Psoas muscle (tissue), 8 donors: Measurements from ENCODE around the gene CDH8. TPM values are rescaled to one million over a fixed set of nuclear protein-coding genes. Genes with fewer than 3 reads are reported as not detected.

Experiments
- ATAC-seq, 4 donors: fragments of 200-7000 bp; cut with Tn5 transposase; one replicate each; pipeline ENCODE4 v1.9.1; 2020; ENCODE audit warnings: moderate library complexity in 3 of 4, mild to moderate bottlenecking in 2 of 4
- DNase-seq, 2 donors: peaks; one replicate each; pipeline ENCODE4 v3.0.0-alpha.2; 2020
- H3K27ac ChIP-seq: fragments of 200-600 bp; one replicate; pipeline ENCODE4 v1.8.0; 2022
- H3K27me3 ChIP-seq, 3 donors: fragments of 200-600 bp in 1 of 3; one replicate each; pipeline versions ENCODE4 v1.6.1 to v1.8.0; 2013 to 2022; ENCODE audit warnings: low read length in 2 of 3, mild to moderate bottlenecking in 2 of 3, moderate library complexity in 1 of 3; ENCODE audit not compliant: insufficient read depth in 3 of 3
- H3K36me3 ChIP-seq, 2 donors: fragments of 200-600 bp in 1 of 2; one replicate each; pipeline versions ENCODE4 v1.6.1 to v1.8.0; 2013 to 2022; ENCODE audit warnings: low read depth in 1 of 2, mild to moderate bottlenecking in 1 of 2, moderate library complexity in 1 of 2; ENCODE audit not compliant: insufficient read depth in 1 of 2
- H3K4me1 ChIP-seq: fragments of 200-600 bp; one replicate; pipeline ENCODE4 v1.8.0; 2022
- H3K4me3 ChIP-seq: fragments of 200-600 bp; one replicate; pipeline ENCODE4 v1.8.0; 2022; ENCODE audit warnings: mild to moderate bottlenecking
- H3K9me3 ChIP-seq: fragments of 200-600 bp; one replicate; pipeline ENCODE4 v1.8.0; 2022
- WGBS, 3 donors: extraction: QIAGEN DNeasy Blood & Tissue Kit; methylation state at CpG; one replicate each; pipeline versions ENCODE4 v1.1.6 to v1.1.7; 2013; 5-methylcytosine and 5-hydroxymethylcytosine counted together
- intact Hi-C, 2 donors: fragments of 100-400 bp; cut with DNase I; formaldehyde crosslinking; loops; one replicate each; pipeline versions ENCODE4 v1.11.0 to v1.14.2; 2022
- polyA plus RNA-seq, 3 donors: library from polyadenylated mRNA; stranded (reverse); fragments of 200-250 nt; gene quantifications; one replicate each; pipeline ENCODE4 v1.2.3, GENCODE V29; 2013
- total RNA-seq, 4 donors: library from RNA; stranded (reverse); fragmentation: NEBNext Ultra II Directional in 2 of 4; extraction: Animal tissue kit (Norgen Biotek cat#: 25700) in 2 of 4; gene quantifications; one replicate each; pipeline versions ENCODE4 v1.2.1 to v1.2.4, GENCODE V29; 2021 to 2023
- TF ChIP-seq, protein P1 (sequence below): fragments of 200-600 bp; IDR thresholded peaks from one replicate; pipeline ENCODE4 v1.8.0; 2022; ENCODE audit warnings: antibody characterized with exemption
- donor health status: healthy with polysubstance abuse.
- donor health status: DM: no; HTN: no; CAD: no; lungs with moderate emphysema.
- donor health status: Bipolar disorder and iron deficiency.
- donor health status: healthy.
- donor health status: DM: yes; HTN: yes; CAD: no.
- donor health status: DM: no; HTN: no; CAD: no.
- donor health status: DM: no; HTN: no; CAD: no.
- donor health status: DM: yes; HTN: yes; CAD: no.

The CDH8 gene
- total and polyA plus RNA-seq, 7 donors: 0.13 to 1.2 (median 0.58) TPM

DNA sequence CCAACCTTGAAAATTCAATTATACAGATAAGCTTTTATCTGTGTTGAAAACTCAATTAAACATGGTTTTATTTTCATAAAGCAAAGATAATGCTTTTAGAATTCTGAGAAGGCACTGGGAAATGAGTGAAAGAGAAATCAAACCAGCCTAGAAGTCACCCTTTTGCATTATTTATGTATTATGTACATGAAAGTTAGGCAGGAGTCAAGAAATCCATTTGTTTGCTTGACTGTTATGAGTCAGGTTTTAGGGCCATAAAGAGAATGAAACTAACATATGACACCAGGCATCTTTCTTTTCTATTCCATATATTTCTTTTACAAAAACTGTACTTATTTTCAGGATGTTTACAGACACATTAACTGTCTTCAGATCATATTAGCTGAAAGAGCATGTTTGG, 23.3 kb upstream of the CDH8 start:
- TF ChIP-seq, protein P1, sequence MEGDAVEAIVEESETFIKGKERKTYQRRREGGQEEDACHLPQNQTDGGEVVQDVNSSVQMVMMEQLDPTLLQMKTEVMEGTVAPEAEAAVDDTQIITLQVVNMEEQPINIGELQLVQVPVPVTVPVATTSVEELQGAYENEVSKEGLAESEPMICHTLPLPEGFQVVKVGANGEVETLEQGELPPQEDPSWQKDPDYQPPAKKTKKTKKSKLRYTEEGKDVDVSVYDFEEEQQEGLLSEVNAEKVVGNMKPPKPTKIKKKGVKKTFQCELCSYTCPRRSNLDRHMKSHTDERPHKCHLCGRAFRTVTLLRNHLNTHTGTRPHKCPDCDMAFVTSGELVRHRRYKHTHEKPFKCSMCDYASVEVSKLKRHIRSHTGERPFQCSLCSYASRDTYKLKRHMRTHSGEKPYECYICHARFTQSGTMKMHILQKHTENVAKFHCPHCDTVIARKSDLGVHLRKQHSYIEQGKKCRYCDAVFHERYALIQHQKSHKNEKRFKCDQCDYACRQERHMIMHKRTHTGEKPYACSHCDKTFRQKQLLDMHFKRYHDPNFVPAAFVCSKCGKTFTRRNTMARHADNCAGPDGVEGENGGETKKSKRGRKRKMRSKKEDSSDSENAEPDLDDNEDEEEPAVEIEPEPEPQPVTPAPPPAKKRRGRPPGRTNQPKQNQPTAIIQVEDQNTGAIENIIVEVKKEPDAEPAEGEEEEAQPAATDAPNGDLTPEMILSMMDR: no peak
- peaks cover 5% of the 10 kb centered on the region for H3K9me3 ChIP-seq
- no peaks in the 10 kb centered on the region for H3K4me1 ChIP-seq
- no peak overlapping the region for H3K27ac ChIP-seq
- ATAC-seq (no peak), DNase-seq (no peak)
- intact Hi-C loops: no loop called here
- H3K4me3 ChIP-seq: no peak overlapping the region
- no peaks in the 10 kb centered on the region for H3K27me3 ChIP-seq
- no peaks in the 10 kb centered on the region for H3K36me3 ChIP-seq

DNA sequence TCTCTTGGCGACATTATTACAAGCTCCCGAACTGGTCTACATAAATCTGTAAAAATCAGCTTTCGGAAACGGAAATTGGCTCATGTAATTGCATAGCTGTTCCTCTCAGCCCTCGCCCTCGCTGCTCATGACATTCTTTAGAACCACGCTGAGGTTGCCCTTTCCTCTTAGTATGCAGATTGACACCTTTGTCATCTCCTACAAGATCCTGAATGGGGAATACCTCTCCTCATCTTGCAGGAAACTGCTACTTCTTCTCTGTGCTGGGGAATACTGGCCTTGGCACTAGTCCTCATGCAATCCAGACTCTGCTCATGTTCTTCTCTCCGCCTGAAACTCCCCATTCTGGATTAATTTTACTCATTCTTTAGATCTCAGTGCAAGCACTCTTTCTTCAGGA, 22.2 kb upstream of the CDH8 start:
- Histone ChIP-seq H3K27me3 (no peaks in the 10 kb centered on the region), H3K4me1 (no peaks in the 10 kb centered on the region), H3K36me3 (no peaks in the 10 kb centered on the region), H3K4me3 (no peak overlapping the region), H3K27ac (no peak overlapping the region), H3K9me3 (peaks cover 5% of the 10 kb centered on the region)
- DNase-seq (no peak), ATAC-seq (no peak)
- 69 to 73% (median 72%) methylated on average over 8 of the region's 8 CpGs for WGBS, 3 donors
- TF ChIP-seq, protein P1: no peak
- intact Hi-C loops: no loop called here

DNA sequence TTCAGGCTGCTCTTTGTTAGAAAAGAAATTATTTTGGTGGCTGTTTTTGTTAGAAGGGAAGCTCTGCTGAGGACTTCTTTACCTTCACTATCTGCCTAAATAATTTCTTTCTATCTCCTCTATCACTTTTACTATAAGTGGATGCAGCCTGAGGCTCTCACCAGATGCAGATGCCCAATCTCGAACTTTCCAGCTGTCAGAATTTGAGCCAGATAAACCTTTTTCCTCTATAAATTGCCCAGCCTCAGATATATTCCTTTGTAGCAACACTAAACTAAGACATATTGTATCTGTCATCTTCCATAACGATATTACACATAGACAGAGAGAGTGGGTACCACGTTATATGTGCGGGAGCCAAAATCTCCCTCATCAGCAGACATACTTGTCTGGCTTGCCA, 15.7 kb upstream of the CDH8 start:
- no peaks in the 10 kb centered on the region for H3K36me3 ChIP-seq
- no peaks in the 10 kb centered on the region for H3K27me3 ChIP-seq
- H3K4me3 ChIP-seq: no peak overlapping the region
- no peak overlapping the region for H3K27ac ChIP-seq
- DNase-seq (no peak), ATAC-seq (no peak)
- intact Hi-C loops: no loop called here
- 84 to 88% (median 87%) methylated on average over 4 of the region's 4 CpGs for WGBS, 3 donors
- H3K4me1 ChIP-seq: no peaks in the 10 kb centered on the region
- no peaks in the 10 kb centered on the region for H3K9me3 ChIP-seq
- TF ChIP-seq, protein P1: no peak

- 27 to 32% (median 30%) methylated on average over 3 of the region's 3 CpGs for WGBS, 3 donors
- Histone ChIP-seq H3K4me3 (no peak overlapping the region), H3K27me3 (no peaks in the 10 kb centered on the region), H3K4me1 (no peaks in the 10 kb centered on the region), H3K36me3 (no peaks in the 10 kb centered on the region), H3K9me3 (no peaks in the 10 kb centered on the region), H3K27ac (no peak overlapping the region)
- TF ChIP-seq, protein P1: no peak
- DNase-seq (no peak), ATAC-seq (no peak)
- intact Hi-C loops: no loop called here
These were observed 14.6 kb upstream of the CDH8 start for GRCh38 chr16:62050793-62051192.

DNA sequence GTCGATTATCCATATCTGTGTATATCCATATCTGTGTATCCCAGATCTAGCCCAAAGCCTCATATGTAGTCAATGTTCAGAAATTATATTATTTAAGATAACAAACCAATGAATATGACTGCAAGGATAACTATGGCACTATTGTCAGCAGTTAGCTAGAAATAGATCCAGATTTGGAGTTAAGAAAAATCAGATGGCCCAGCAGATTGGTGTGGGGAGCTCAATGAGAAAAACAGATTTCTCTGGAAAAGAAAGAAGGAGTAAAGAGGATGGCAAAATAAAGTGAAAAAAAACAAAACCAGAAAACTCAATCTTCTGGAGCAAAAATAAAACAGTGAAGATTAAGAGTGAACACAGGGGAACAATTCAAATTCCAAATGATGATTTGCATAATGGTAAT, 10.6 kb upstream of the CDH8 start:
- 93 to 96% (median 93%) methylated on average over 1 of the region's 1 CpG for WGBS, 3 donors
- intact Hi-C loops: no loop called here
- Histone ChIP-seq H3K9me3 (no peaks in the 10 kb centered on the region), H3K4me3 (no peak overlapping the region), H3K36me3 (no peaks in the 10 kb centered on the region), H3K4me1 (no peaks in the 10 kb centered on the region), H3K27ac (no peak overlapping the region), H3K27me3 (no peaks in the 10 kb centered on the region)
- DNase-seq: no peak
- TF ChIP-seq, protein P1: no peak
- no peak for ATAC-seq
